RWPE2 (cell line): ENCODE measurements around the gene SCUBE1.

Source experiments
- ATAC-seq: fragments of 200-7000 bp; cut with Tn5 transposase; 3 replicates; pipeline ENCODE4 v1.9.1; 2021; ENCODE audit warnings: low read depth
- DNase-seq: peaks from one replicate; pipeline ENCODE4 v3.0.0-alpha.2; 2020; ENCODE audit warnings: low spot score
- H3K27ac ChIP-seq: fragments of 450-650 bp; 2 replicates; pipeline ENCODE4 v1.5.1; 2017; ENCODE audit warnings: mild to moderate bottlenecking; ENCODE audit not compliant: poor library complexity, severe bottlenecking
- H3K27me3 ChIP-seq: fragments of 250-450 bp; sonication (Bioruptor Pico); 2 replicates; pipeline ENCODE4 v1.5.1; 2021; ENCODE audit warnings: mild to moderate bottlenecking, moderate library complexity; ENCODE audit not compliant: insufficient read depth, poor library complexity, severe bottlenecking
- H3K36me3 ChIP-seq: fragments of 250-450 bp; sonication (Bioruptor Pico); 2 replicates; pipeline ENCODE4 v1.5.1; 2020; ENCODE audit warnings: low read depth, mild to moderate bottlenecking, moderate library complexity
- H3K4me1 ChIP-seq: fragments of 250-450 bp; sonication (Bioruptor Pico); 2 replicates; pipeline ENCODE4 v1.5.1; 2021; ENCODE audit warnings: mild to moderate bottlenecking, moderate library complexity; ENCODE audit not compliant: insufficient read depth, poor library complexity, severe bottlenecking
- H3K4me3 ChIP-seq: fragments of 250-450 bp; sonication (Bioruptor Pico); 2 replicates; pipeline ENCODE4 v1.5.1; 2021; ENCODE audit warnings: mild to moderate bottlenecking, moderate library complexity; ENCODE audit not compliant: severe bottlenecking
- H3K9me3 ChIP-seq: fragments of 250-450 bp; sonication (Bioruptor Pico); 2 replicates; pipeline ENCODE4 v1.5.1; 2021; ENCODE audit warnings: mild to moderate bottlenecking, moderate library complexity; ENCODE audit not compliant: severe bottlenecking
- TF ChIP-seq, protein P1 (sequence below): fragments of 450-650 bp; IDR thresholded peaks from one replicate; pipeline ENCODE4 v1.5.1; 2017; ENCODE audit warnings: mild to moderate bottlenecking, moderate library complexity; ENCODE audit not compliant: poor library complexity, severe bottlenecking

Gene SCUBE1

DNA sequence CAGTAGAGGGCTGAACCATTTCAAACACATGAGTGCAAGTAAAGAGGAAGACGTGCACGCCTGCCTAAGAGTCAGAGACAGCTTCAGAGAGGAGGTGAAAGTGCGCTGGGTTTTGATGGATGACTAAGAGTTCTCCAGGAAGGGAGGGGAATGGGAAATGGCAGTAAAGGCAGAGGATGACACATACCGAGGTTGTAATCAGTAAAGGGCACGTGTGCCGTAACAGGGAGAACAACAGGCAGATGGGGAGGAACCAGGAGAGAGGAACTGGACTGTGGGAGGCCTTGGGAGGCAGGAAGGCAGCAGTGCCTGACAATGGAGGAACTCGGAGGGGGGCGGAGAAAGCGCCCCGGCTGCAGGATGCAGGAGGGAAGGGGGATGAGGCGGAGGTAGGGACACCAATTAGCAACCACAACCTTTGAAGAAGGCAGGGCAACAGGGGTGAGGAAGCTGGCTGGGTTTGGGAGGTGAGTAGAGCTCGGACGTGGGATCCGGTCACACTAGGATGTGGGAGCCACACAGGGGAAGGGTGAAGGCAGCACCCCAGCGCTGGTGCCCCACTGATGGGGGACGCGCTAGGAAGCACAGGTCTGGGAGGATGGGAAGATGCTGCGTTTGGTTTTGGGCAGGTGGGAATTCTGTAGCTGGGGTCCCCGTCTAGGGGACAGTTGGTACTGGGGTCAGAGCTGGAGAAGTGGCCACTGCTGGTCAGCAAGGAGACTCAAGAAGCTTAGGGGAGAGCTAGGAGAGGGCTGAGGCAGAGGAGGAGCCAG is 67.4 kb downstream of the SCUBE1 start:
- ATAC-seq (peak; percentile 47; the same call in 1 of the 3 replicates), DNase-seq (no peak)
- H3K4me3 ChIP-seq, result no peak overlapping the region
- no peaks in the 10 kb centered on the region for H3K27me3 ChIP-seq
- no peaks in the 10 kb centered on the region for H3K36me3 ChIP-seq
- TF ChIP-seq, protein P1, sequence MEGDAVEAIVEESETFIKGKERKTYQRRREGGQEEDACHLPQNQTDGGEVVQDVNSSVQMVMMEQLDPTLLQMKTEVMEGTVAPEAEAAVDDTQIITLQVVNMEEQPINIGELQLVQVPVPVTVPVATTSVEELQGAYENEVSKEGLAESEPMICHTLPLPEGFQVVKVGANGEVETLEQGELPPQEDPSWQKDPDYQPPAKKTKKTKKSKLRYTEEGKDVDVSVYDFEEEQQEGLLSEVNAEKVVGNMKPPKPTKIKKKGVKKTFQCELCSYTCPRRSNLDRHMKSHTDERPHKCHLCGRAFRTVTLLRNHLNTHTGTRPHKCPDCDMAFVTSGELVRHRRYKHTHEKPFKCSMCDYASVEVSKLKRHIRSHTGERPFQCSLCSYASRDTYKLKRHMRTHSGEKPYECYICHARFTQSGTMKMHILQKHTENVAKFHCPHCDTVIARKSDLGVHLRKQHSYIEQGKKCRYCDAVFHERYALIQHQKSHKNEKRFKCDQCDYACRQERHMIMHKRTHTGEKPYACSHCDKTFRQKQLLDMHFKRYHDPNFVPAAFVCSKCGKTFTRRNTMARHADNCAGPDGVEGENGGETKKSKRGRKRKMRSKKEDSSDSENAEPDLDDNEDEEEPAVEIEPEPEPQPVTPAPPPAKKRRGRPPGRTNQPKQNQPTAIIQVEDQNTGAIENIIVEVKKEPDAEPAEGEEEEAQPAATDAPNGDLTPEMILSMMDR, result no peak
- H3K4me1 ChIP-seq, result no peaks in the 10 kb centered on the region
- no peak overlapping the region for H3K27ac ChIP-seq
- peaks cover 2% of the 10 kb centered on the region for H3K9me3 ChIP-seq

DNA sequence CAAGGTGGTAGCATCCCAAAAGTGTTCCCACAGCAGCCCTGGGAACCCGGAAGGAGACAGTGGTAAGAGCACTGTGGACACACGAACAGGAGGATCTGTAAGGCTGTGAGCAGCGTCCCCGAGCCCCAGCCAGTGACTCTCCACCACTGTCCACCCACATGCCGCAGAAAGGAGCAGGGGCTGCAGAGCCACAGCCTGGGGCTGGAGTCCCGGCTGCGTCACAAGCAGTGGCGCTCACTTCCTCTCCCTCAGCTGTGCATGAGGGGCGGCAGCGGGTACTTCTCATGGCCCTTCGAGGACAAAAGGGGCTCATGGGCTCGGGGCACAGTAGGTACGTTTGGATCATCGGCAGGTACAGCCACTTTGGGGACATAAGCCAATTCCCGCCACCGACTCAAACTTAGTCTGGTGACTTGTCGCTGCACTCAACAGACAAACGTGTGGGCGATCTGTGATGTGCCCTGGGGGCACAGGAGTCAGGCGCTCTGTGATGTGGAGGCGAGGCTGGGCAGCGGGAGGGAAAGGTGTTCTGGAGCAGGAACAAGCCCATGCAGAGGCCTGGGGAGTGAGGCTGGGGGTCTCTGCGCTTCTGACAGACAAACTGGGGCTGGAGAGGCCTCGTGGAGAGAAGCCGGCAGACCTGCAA is 68.5 kb downstream of the SCUBE1 start:
- no peak overlapping the region for H3K27ac ChIP-seq
- no peak for DNase-seq

DNA sequence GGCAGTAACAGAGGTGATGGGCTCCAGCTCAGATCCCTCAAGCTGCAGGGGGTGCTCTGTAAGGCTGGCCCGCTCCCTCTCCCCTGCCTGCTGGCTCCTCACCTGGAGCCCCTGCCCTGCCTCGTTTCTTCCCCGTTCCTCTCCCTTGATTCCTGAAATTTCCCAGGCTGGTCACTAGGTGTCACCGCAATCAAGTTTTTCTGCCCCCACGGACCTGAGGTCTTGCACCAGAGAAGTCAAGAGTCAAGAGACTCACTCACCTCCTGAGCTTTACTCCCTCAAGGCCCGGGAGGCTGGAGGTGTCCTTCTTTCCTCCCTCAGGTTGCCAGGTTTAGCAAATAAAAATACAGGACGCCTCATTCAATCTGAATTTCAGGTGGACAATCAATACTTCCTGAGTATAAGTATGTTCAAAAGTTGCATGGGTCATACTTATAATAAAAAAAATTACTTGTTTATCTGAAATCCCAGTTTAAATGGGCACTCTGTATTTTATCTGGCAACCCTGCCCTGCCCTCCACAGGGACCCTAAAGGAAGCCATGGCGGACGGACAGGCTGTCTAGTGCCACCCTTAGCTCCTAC is 69.2 kb downstream of the SCUBE1 start:
- DNase-seq, result no peak
- ATAC-seq, result peak; percentile 53
- Histone ChIP-seq H3K4me1 (no peaks in the 10 kb centered on the region), H3K27me3 (no peaks in the 10 kb centered on the region), H3K27ac (no peak overlapping the region), H3K36me3 (no peaks in the 10 kb centered on the region), H3K4me3 (no peak overlapping the region), H3K9me3 (peaks cover 2% of the 10 kb centered on the region)
- TF ChIP-seq, protein P1, result peak; percentile 72

More for the DNA sequence above, 68.5 kb downstream of the SCUBE1 start:
- Histone ChIP-seq H3K9me3 (peaks cover 2% of the 10 kb centered on the region), H3K27me3 (no peaks in the 10 kb centered on the region), H3K36me3 (no peaks in the 10 kb centered on the region), H3K4me3 (no peak overlapping the region), H3K4me1 (no peaks in the 10 kb centered on the region)
- TF ChIP-seq, protein P1, result no peak
- ATAC-seq, result no peak

DNA sequence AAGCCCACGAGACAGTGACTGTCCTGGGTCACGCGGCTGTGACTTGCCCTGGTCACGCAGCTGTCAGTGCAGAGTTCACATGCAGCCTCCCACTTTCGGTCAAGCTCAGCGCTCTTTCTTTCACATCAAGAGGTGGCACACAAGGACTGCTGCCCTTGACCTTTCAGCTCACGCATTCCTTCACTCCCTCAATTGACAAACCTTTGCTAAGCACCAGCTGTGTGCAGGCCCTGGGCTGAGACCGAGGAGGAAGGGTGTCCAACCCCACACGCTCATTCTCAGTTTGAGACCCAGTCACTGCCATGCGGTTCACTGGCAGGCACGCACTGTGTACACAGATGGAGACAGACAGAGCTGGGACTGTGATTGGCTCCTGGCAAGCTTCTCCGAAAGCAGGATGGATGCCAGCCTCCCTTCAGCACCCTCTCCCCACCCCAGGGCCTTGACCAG is 70.3 kb downstream of the SCUBE1 start:
- TF ChIP-seq, protein P1, result no peak
- H3K9me3 ChIP-seq, result peaks cover 2% of the 10 kb centered on the region
- no peak overlapping the region for H3K27ac ChIP-seq
- no peak for DNase-seq
- peaks cover 4% of the 10 kb centered on the region for H3K27me3 ChIP-seq
- no peak overlapping the region for H3K4me3 ChIP-seq
- no peaks in the 10 kb centered on the region for H3K36me3 ChIP-seq
- H3K4me1 ChIP-seq, result no peaks in the 10 kb centered on the region
- no peak for ATAC-seq

DNA sequence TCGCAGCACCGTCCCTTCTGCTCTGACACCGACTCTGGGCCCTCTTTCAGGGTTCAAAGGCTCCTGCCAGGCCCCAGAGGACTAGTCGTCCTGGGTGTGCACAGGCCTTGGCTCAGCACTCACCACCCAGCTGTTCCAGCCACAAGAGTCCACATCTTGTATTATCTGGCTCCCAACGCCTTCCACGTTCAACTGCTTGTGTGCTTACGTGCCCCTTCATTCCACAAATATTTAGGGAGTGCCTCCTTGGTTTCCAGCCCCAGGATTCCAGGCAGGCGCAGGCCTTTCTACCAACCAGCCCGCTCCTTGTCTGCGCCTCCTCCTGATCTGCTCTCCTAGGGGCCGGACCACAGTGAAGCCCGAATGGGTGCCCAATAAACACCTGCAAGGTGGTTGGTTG is 70.9 kb downstream of the SCUBE1 start:
- Histone ChIP-seq H3K9me3 (peaks cover 2% of the 10 kb centered on the region), H3K4me3 (no peak overlapping the region), H3K4me1 (no peaks in the 10 kb centered on the region), H3K36me3 (no peaks in the 10 kb centered on the region), H3K27me3 (peaks cover 4% of the 10 kb centered on the region), H3K27ac (no peak overlapping the region)
- TF ChIP-seq, protein P1, result no peak
- DNase-seq (no peak), ATAC-seq (no peak)
